ENCODE measurements around the gene HLA-DQB2.
"Not testable (repeated sequence)": the region's sequence is repeated elsewhere in the genome, so short reads cannot be mapped to it uniquely, and the experiment has no call there.

The HLA-DQB2 gene

GRCh38 chr6:32745649-32746048 lies 17.7 kb downstream of the HLA-DQB2 start:
- H3K4me3 ChIP-seq (ENCODE audit: low read depth, low read length) = not testable (repeated sequence)

GRCh38 chr6:32744776-32745175 lies 18.6 kb downstream of the HLA-DQB2 start:
- no peak overlapping the region for H3K4me3 ChIP-seq (ENCODE audit: low read depth, low read length)

GRCh38 chr6:32742374-32742773 lies 21.0 kb downstream of the HLA-DQB2 start:
- no peak overlapping the region for H3K4me3 ChIP-seq (ENCODE audit: low read depth, low read length)

- no peak within 1 kb of the TSS for H3K4me3 ChIP-seq (ENCODE audit: low read depth, low read length)
Observed at GRCh38 chr6:32741031-32741960, 22.0 kb downstream of the HLA-DQB2 start, which contains the start of gene HLA-DQA2. Gene HLA-DQA2 (plus strand): TSS chr6:32741391. CDS start chr6:32741444, 53 bp downstream.

- H3K4me3 ChIP-seq (ENCODE audit: low read depth, low read length) = no peak overlapping the region
Observed at GRCh38 chr6:32738126-32738525, 25.2 kb downstream of the HLA-DQB2 start.

GRCh38 chr6:32718879-32719278 lies 44.5 kb downstream of the HLA-DQB2 start:
- H3K4me3 ChIP-seq (ENCODE audit: low read depth, low read length) = no peak overlapping the region

GRCh38 chr6:32716396-32716795 lies 46.9 kb downstream of the HLA-DQB2 start:
- H3K4me3 ChIP-seq (ENCODE audit: low read depth, low read length) = no peak overlapping the region

GRCh38 chr6:32713241-32713640 lies 50.1 kb downstream of the HLA-DQB2 start:
- H3K4me3 ChIP-seq (ENCODE audit: low read depth, low read length) = no peak overlapping the region

- no peak overlapping the region for H3K4me3 ChIP-seq (ENCODE audit: low read depth, low read length)
Observed at GRCh38 chr6:32709625-32710024, 53.7 kb downstream of the HLA-DQB2 start.

Measured in iPS-11a (cell line).